Dendritic cell treated with granulocyte-macrophage colony-stimulating factor and Interleukin-4, amounts not matched to agents 40 ng/mL and 50 ng/mL, for 4 days (primary cell): Measurements from ENCODE around the gene SBF1.

Experiments used
- H3K27ac Mint-ChIP-seq: one replicate; pipeline ENCODE4 v1.8.0; 2022; ENCODE audit warnings: mild to moderate bottlenecking, mixed read lengths
- H3K27me3 Mint-ChIP-seq: one replicate; pipeline ENCODE4 v1.8.0; 2022; ENCODE audit warnings: mild to moderate bottlenecking, mixed read lengths
- H3K36me3 Mint-ChIP-seq: one replicate; pipeline ENCODE4 v1.8.0; 2022; ENCODE audit warnings: low read depth, mixed read lengths
- H3K4me1 Mint-ChIP-seq: one replicate; pipeline ENCODE4 v1.8.0; 2022; ENCODE audit warnings: low read depth, mixed read lengths
- H3K4me3 Mint-ChIP-seq: one replicate; pipeline ENCODE4 v1.8.0; 2022; ENCODE audit warnings: mild to moderate bottlenecking, moderate library complexity, mixed read lengths
- H3K9me3 Mint-ChIP-seq: one replicate; pipeline ENCODE4 v1.8.0; 2022; ENCODE audit warnings: mixed read lengths
- intact Hi-C: fragments of 100-400 bp; cut with micrococcal nuclease; formaldehyde crosslinking; loops from one replicate; pipeline ENCODE4 v1.15.0; 2022

Gene SBF1

GRCh38 chr22:50396751-50397370, 78.0 kb downstream of the SBF1 start:
- no peaks in the 10 kb centered on the region for H3K27me3 Mint-ChIP-seq
- H3K4me3 Mint-ChIP-seq, result no peak overlapping the region
- H3K9me3 Mint-ChIP-seq, result no peaks in the 10 kb centered on the region
- intact Hi-C loops, result loop anchor here (2.0 kb wide), 1 partner anchor 14 kb away; no protein-coding TSS in a partner anchor
- H3K4me1 Mint-ChIP-seq, result peaks cover 65% of the 10 kb centered on the region
- peak overlapping the region; percentile 86 for H3K27ac Mint-ChIP-seq
- H3K36me3 Mint-ChIP-seq, result peaks cover 60% of the 10 kb centered on the region
